ENCODE data around the gene CDK17. TPM values are rescaled to one million over a fixed set of nuclear protein-coding genes. Genes with fewer than 3 reads are reported as not detected.
A peak's percentile ranks its signal among the peaks of the same experiment; 100 is the strongest.

The CDK17 gene
- total RNA-seq, 1 donor from 2014 or later: 47.1 TPM

DNA sequence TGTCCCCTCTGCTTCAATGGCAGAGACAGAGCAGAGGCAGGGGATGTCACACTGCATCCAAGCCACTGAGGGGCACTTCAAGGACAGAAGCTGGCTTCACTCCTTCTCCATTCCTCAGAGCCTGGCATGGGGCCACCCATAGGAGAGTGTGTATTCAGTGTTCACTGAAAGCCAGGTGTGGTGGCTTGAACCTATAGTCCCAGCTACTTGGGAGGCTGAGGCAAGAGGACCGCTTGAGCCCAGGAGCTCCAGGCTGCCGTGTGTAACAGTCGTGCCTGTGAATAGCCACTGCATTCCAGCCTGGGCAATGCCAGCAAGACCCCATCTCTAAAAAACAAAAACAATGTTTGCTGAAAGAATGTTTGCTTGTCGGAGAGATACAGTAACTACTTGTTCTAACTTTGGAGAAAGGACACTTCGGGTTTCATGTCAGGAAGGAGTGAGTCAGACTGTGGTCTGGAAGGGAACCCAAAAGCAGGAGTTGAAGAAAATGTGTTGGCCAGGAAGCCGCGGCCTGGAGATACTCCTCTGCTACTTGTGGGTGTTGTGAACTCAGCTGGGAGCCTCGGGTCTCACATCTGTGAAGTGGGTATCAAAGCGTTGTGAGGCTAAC lies 162.7 kb downstream of the CDK17 start:
- Histone ChIP-seq H3K4me3 (no peak overlapping the region), H3K27me3 (no peaks in the 10 kb centered on the region), H3K4me1 (peaks cover 68% of the 10 kb centered on the region), H3K36me3 (no peaks in the 10 kb centered on the region), H3K9me3 (no peaks in the 10 kb centered on the region), H3K27ac (peak overlapping the region; percentile 79)
- TF ChIP-seq, protein P1, sequence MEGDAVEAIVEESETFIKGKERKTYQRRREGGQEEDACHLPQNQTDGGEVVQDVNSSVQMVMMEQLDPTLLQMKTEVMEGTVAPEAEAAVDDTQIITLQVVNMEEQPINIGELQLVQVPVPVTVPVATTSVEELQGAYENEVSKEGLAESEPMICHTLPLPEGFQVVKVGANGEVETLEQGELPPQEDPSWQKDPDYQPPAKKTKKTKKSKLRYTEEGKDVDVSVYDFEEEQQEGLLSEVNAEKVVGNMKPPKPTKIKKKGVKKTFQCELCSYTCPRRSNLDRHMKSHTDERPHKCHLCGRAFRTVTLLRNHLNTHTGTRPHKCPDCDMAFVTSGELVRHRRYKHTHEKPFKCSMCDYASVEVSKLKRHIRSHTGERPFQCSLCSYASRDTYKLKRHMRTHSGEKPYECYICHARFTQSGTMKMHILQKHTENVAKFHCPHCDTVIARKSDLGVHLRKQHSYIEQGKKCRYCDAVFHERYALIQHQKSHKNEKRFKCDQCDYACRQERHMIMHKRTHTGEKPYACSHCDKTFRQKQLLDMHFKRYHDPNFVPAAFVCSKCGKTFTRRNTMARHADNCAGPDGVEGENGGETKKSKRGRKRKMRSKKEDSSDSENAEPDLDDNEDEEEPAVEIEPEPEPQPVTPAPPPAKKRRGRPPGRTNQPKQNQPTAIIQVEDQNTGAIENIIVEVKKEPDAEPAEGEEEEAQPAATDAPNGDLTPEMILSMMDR (IDR thresholded peaks at IDR 0.05): no peak
- no peak for DNase-seq
- peak; percentile 45 for ATAC-seq
- intact Hi-C loops (cut with DNase I): no loop called here

GRCh38 chr12:96237035-96237434 lies 163.2 kb downstream of the CDK17 start:
- intact Hi-C loops (cut with DNase I): no loop called here

DNA sequence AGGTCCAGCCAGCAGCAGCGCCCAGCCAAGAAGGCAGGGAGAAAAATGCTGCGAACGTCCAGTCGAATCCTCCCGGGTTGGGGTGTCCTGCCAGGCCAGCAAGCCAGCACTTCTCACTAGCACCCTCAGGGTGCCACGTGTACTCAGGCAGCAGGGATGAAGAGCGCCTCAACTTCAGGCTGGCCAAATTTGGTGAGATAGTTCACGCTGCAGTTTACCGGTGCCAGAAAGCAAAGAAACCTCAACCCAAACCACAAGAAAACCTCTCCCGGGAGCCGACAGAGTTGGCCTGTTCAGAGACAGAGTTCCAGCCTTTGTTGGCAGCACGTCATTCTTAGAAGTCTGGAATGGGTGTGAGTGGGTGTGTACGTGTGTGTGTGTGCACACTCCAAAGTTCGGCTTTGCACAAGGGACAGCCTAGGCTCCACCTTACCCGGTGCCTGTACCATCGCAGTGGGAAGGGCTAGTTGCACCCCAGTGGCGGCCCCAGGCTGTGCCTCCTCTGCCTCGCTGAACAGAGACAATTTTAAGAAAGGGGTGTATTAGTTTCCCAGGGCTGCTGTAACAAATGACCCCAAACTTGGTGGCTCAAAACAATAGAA lies 163.9 kb downstream of the CDK17 start:
- ATAC-seq: peak; percentile 4
- H3K27ac ChIP-seq: peak overlapping the region; percentile 14
- intact Hi-C loops (cut with DNase I): no loop called here

More at GRCh38 chr12:96237035-96237434, 163.2 kb downstream of the CDK17 start:
- TF ChIP-seq, protein P1 (IDR thresholded peaks at IDR 0.05): no peak
- Histone ChIP-seq H3K36me3 (no peaks in the 10 kb centered on the region), H3K4me3 (no peak overlapping the region), H3K9me3 (no peaks in the 10 kb centered on the region), H3K27ac (peak overlapping the region; percentile 79), H3K4me1 (peaks cover 64% of the 10 kb centered on the region), H3K27me3 (no peaks in the 10 kb centered on the region)
- DNase-seq (no peak), ATAC-seq (no peak)

GRCh38 chr12:96235484-96235826 lies 164.8 kb downstream of the CDK17 start:
- Histone ChIP-seq H3K4me1 (peaks cover 57% of the 10 kb centered on the region), H3K9me3 (no peaks in the 10 kb centered on the region), H3K4me3 (no peak overlapping the region), H3K36me3 (no peaks in the 10 kb centered on the region), H3K27me3 (no peaks in the 10 kb centered on the region), H3K27ac (peak overlapping the region; percentile 14)
- TF ChIP-seq, protein P1 (IDR thresholded peaks at IDR 0.05): no peak
- ATAC-seq (no peak), DNase-seq (no peak)
- intact Hi-C loops (cut with DNase I): no loop called here

More for the DNA sequence above, 163.9 kb downstream of the CDK17 start:
- TF ChIP-seq, protein P1 (IDR thresholded peaks at IDR 0.05): no peak
- no peaks in the 10 kb centered on the region for H3K9me3 ChIP-seq
- no peaks in the 10 kb centered on the region for H3K27me3 ChIP-seq
- no peak for DNase-seq
- no peak overlapping the region for H3K4me3 ChIP-seq
- H3K36me3 ChIP-seq: no peaks in the 10 kb centered on the region
- peaks cover 63% of the 10 kb centered on the region for H3K4me1 ChIP-seq

DNA sequence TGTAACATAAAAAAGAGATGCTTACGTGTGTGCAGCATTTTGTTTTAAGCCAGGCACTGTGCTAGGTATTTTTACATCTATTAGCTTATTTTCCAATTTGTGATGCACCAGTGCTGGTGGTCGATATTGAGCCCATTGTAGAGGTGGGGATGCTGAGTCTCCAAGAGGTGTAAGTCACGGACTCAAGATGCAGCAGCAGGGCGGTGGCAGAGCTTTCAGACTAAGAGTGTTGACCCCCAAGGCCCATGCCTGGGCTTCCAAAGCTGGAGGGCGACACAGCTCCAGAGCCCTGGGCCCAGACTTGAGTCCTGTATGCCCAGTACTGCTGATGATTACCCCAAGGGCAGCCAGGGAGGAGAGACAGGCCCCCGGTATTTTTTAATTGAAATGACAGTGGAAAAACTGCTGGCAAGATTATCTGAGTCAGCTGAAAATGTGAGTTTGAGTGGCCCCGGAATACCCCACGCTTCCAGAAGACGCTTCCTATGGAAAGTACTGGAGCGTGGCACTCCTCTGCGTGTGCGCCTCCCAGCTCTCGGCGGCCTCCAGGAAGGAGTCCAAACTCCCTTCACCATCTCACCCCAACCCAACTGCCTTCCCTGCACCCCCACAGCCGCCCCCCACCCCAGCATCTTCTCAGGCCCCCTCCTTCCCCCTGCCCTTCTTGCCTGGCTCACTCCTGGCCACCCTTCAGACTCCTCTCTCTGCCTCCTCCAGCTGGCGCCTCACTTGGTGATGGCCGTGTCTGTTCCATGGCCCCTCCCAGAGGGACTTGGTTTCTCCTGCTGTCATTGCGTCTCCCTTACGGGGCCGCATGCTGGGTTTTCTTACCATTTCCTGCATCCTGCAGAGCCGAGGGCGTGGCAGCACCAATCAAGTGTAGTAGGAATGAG lies 165.4 kb downstream of the CDK17 start:
- intact Hi-C loops (cut with DNase I): no loop called here
- Histone ChIP-seq H3K36me3 (no peaks in the 10 kb centered on the region), H3K4me3 (no peak overlapping the region), H3K27ac (peak overlapping the region; percentile 38), H3K4me1 (peaks cover 56% of the 10 kb centered on the region), H3K27me3 (no peaks in the 10 kb centered on the region), H3K9me3 (no peaks in the 10 kb centered on the region)
- TF ChIP-seq, protein P1 (IDR thresholded peaks at IDR 0.05): no peak
- DNase-seq (no peak), ATAC-seq (no peak)

Measured in upper lobe of right lung (tissue), 1 donor.